ENCODE measurements around the gene CDH1. TPM values are rescaled to one million over a fixed set of nuclear protein-coding genes. Genes with fewer than 3 reads are reported as not detected.

CDH1 gene
- total RNA-seq, 2 experiments from 2014 or later: 0.31 to 0.49 TPM

- CTCF ChIA-PET: no interaction called here
- H3K27ac Mint-ChIP-seq: no peak overlapping the region
- H3K4me1 ChIP-seq (ENCODE audit: insufficient read depth, low read length): no peaks in the 10 kb centered on the region
- no peaks in the 10 kb centered on the region for H3K27me3 Mint-ChIP-seq
- intact Hi-C loops (cut with DNase I, micrococcal nuclease): no loop called here
- no peaks in the 10 kb centered on the region for H3K4me1 Mint-ChIP-seq (ENCODE audit: low read depth)
- no peaks in the 10 kb centered on the region for H3K36me3 Mint-ChIP-seq (ENCODE audit: low read depth)
- H3K36me3 ChIP-seq (ENCODE audit: insufficient read depth, low read length): no peaks in the 10 kb centered on the region
- no peak overlapping the region for H3K27ac ChIP-seq (ENCODE audit: low read depth in 1 of 2, low read length in 2 of 2)
- H3K4me3 ChIP-seq (ENCODE audit: low read length): no peak overlapping the region
- no peaks in the 10 kb centered on the region for H3K27me3 ChIP-seq (ENCODE audit: control insufficient read depth in 1 of 2, insufficient read depth in 2 of 2, low read length in 2 of 2)
- no peak for TF ChIP-seq CTCF (IDR thresholded peaks at IDR 0.05)
- no peak overlapping the region for H3K4me3 Mint-ChIP-seq
- no peaks in the 10 kb centered on the region for H3K9me3 ChIP-seq (ENCODE audit: control insufficient read depth in 1 of 2, insufficient read depth in 1 of 2, low read length in 2 of 2)
- no peak for DNase-seq
- no peak for ATAC-seq (ENCODE audit: poor library complexity)
- no peaks in the 10 kb centered on the region for H3K9me3 Mint-ChIP-seq
- POLR2A ChIA-PET: no interaction called here
These were observed 61.3 kb downstream of the CDH1 start for GRCh38 chr16:68798398-68798797.

- ChIA-PET CTCF (no interaction called here), POLR2A (no interaction called here)
- Histone ChIP-seq H3K27ac (ENCODE audit: low read depth in 1 of 2, low read length in 2 of 2) (no peak overlapping the region), H3K27me3 (ENCODE audit: control insufficient read depth in 1 of 2, insufficient read depth in 2 of 2, low read length in 2 of 2) (no peaks in the 10 kb centered on the region), H3K9me3 (ENCODE audit: control insufficient read depth in 1 of 2, insufficient read depth in 1 of 2, low read length in 2 of 2) (no peaks in the 10 kb centered on the region), H3K36me3 (ENCODE audit: insufficient read depth, low read length) (no peaks in the 10 kb centered on the region), H3K4me1 (ENCODE audit: insufficient read depth, low read length) (no peaks in the 10 kb centered on the region), H3K4me3 (ENCODE audit: low read length) (no peak overlapping the region)
- Mint-ChIP-seq H3K36me3 (ENCODE audit: low read depth) (no peaks in the 10 kb centered on the region), H3K9me3 (no peaks in the 10 kb centered on the region), H3K4me1 (ENCODE audit: low read depth) (no peaks in the 10 kb centered on the region), H3K4me3 (no peak overlapping the region), H3K27me3 (no peaks in the 10 kb centered on the region), H3K27ac (no peak overlapping the region)
- peak in 11 of 14 experiments; percentile 4 to 63 (median 11) for DNase-seq
- TF ChIP-seq CTCF (IDR thresholded peaks at IDR 0.05): peak; percentile 47
- peak; percentile 73 for ATAC-seq (ENCODE audit: poor library complexity)
- intact Hi-C loops (cut with DNase I, micrococcal nuclease): loop anchor here in 1 of 2 experiments (1.0 kb wide), 1 partner anchor 272 kb away; no protein-coding TSS in a partner anchor
These were observed 63.3 kb downstream of the CDH1 start for GRCh38 chr16:68800257-68800875.

GRCh38 chr16:68802190-68802589, 65.1 kb downstream of the CDH1 start:
- no peaks in the 10 kb centered on the region for H3K27me3 Mint-ChIP-seq
- no peaks in the 10 kb centered on the region for H3K27me3 ChIP-seq (ENCODE audit: control insufficient read depth in 1 of 2, insufficient read depth in 2 of 2, low read length in 2 of 2)
- no peaks in the 10 kb centered on the region for H3K36me3 ChIP-seq (ENCODE audit: insufficient read depth, low read length)
- TF ChIP-seq CTCF (IDR thresholded peaks at IDR 0.05): no peak
- no peaks in the 10 kb centered on the region for H3K4me1 ChIP-seq (ENCODE audit: insufficient read depth, low read length)
- no peak overlapping the region for H3K27ac ChIP-seq (ENCODE audit: low read depth in 1 of 2, low read length in 2 of 2)
- no peaks in the 10 kb centered on the region for H3K36me3 Mint-ChIP-seq (ENCODE audit: low read depth)
- POLR2A ChIA-PET: no interaction called here
- no peak for ATAC-seq (ENCODE audit: poor library complexity)
- no peak overlapping the region for H3K27ac Mint-ChIP-seq
- intact Hi-C loops (cut with DNase I, micrococcal nuclease): no loop called here
- no peak for DNase-seq
- no peaks in the 10 kb centered on the region for H3K4me1 Mint-ChIP-seq (ENCODE audit: low read depth)
- H3K9me3 ChIP-seq (ENCODE audit: control insufficient read depth in 1 of 2, insufficient read depth in 1 of 2, low read length in 2 of 2): no peaks in the 10 kb centered on the region
- H3K9me3 Mint-ChIP-seq: no peaks in the 10 kb centered on the region
- CTCF ChIA-PET: no interaction called here
- H3K4me3 Mint-ChIP-seq: no peak overlapping the region
- H3K4me3 ChIP-seq (ENCODE audit: low read length): no peak overlapping the region
